NCI-H1048 (cell line): ENCODE measurements around the gene XPR1.
A peak's percentile ranks its signal among the peaks of the same experiment; 100 is the strongest.
"Not testable (repeated sequence)": the region's sequence is repeated elsewhere in the genome, so short reads cannot be mapped to it uniquely, and the experiment has no call there.

Experiments used
- DNase-seq: peaks from one replicate; lab custom pipeline; 2025; lab: John Stamatoyannopoulos, UW

The XPR1 gene

GRCh38 chr1:180841415-180841814 is 209.6 kb downstream of the XPR1 start:
- no peak for DNase-seq

- no peak for DNase-seq
Observed at GRCh38 chr1:180842052-180842451, 210.2 kb downstream of the XPR1 start.

GRCh38 chr1:180842491-180843275 is 210.9 kb downstream of the XPR1 start:
- no peak for DNase-seq

- no peak for DNase-seq
Observed at GRCh38 chr1:180845352-180845751, 213.5 kb downstream of the XPR1 start.

GRCh38 chr1:180848191-180848590 is 216.4 kb downstream of the XPR1 start:
- DNase-seq: no peak

- no peak for DNase-seq
Observed at GRCh38 chr1:180849031-180849775, 217.4 kb downstream of the XPR1 start.

GRCh38 chr1:180851995-180852887 is 220.4 kb downstream of the XPR1 start:
- no peak for DNase-seq

- no peak for DNase-seq
Observed at GRCh38 chr1:180854001-180854400, 222.2 kb downstream of the XPR1 start.

GRCh38 chr1:180854456-180854855 is 222.6 kb downstream of the XPR1 start:
- DNase-seq: no peak

- DNase-seq: not testable (repeated sequence)
Observed at GRCh38 chr1:180857947-180858725, 226.3 kb downstream of the XPR1 start.

- no peak for DNase-seq
Observed at GRCh38 chr1:180859306-180859705, 227.5 kb downstream of the XPR1 start.

GRCh38 chr1:180860535-180860934 is 228.7 kb downstream of the XPR1 start:
- DNase-seq: no peak

- no peak for DNase-seq
Observed at GRCh38 chr1:180862305-180862704, 230.5 kb downstream of the XPR1 start.

- peak; percentile 38 for DNase-seq
Observed at GRCh38 chr1:180863158-180863775, 231.4 kb downstream of the XPR1 start.

- peak; percentile 49 for DNase-seq
Observed at GRCh38 chr1:180881806-180882509, 250.1 kb downstream of the XPR1 start.

GRCh38 chr1:180884588-180885300 is 252.9 kb downstream of the XPR1 start:
- no peak for DNase-seq

GRCh38 chr1:180886338-180886737 is 254.5 kb downstream of the XPR1 start:
- no peak for DNase-seq

GRCh38 chr1:180887841-180888240 is 256.0 kb downstream of the XPR1 start:
- DNase-seq: no peak

GRCh38 chr1:180888870-180889269 is 257.0 kb downstream of the XPR1 start:
- no peak for DNase-seq

- no peak for DNase-seq
Observed at GRCh38 chr1:180889325-180889724, 257.5 kb downstream of the XPR1 start.
